Measurements from ENCODE around the gene DDX1. TPM values are rescaled to one million over a fixed set of nuclear protein-coding genes. Genes with fewer than 3 reads are reported as not detected.
A peak's percentile ranks its signal among the peaks of the same experiment; 100 is the strongest.

The DDX1 gene
- total and polyA plus RNA-seq, 10 of the 15 experiments (the other 5 are each of a cell fraction or from before 2014, with no cell fraction given) = 53.2 to 134 (median 85.6) TPM

- TF ChIP-seq PKNOX1 (IDR thresholded peaks at IDR 0.05) (peak; percentile 56), MYC (IDR thresholded peaks at IDR 0.05; ENCODE audit: insufficient read depth, insufficient read length, insufficient replicate concordance, low read length, severe bottlenecking) (peak; percentile 71), YY1 (IDR thresholded peaks at IDR 0.05; ENCODE audit: low read depth, low read length) (peak; percentile 94), EGR1 (IDR thresholded peaks at IDR 0.05; ENCODE audit: borderline replicate concordance in 1 of 2, low read depth in 2 of 2, low read length in 2 of 2) (no peak), ELK1 (IDR thresholded peaks at IDR 0.05; ENCODE audit: low read depth, low read length) (peak; percentile 88), PRDM15 (CRISPR knock-in tag; IDR thresholded peaks at IDR 0.05) (no peak), CTCF (IDR thresholded peaks at IDR 0.05 in 2 of 3, conservative IDR thresholded peaks at IDR 0.05 in 1 of 3; ENCODE audit: control insufficient read depth in 2 of 3, extremely low read depth in 1 of 3, insufficient read depth in 1 of 3, low read depth in 3 of 3, low read length in 3 of 3) (no peak), ZNF687 (IDR thresholded peaks at IDR 0.05) (peak; percentile 82), MLLT1 (IDR thresholded peaks at IDR 0.05) (peak; percentile 53; the same call in 1 of the 2 replicates), BCL11A (IDR thresholded peaks at IDR 0.05; ENCODE audit: low read depth, low read length) (no peak), YBX1 (IDR thresholded peaks at IDR 0.05) (no peak), RB1 (IDR thresholded peaks at IDR 0.05; ENCODE audit: borderline replicate concordance) (peak; percentile 93; the same call in 1 of the 2 replicates), HDAC6 (IDR thresholded peaks at IDR 0.05; ENCODE audit: unreplicated experiment) (no peak), SRF (IDR thresholded peaks at IDR 0.05; ENCODE audit: low read depth in 2 of 2, low read length in 2 of 2) (peak in 1 of 2 experiments; percentile 82; a peak in 1 of 4 replicates)
Observed at GRCh38 chr2:15591692-15592463, at the start of gene DDX1 (continued).
